KMS-11 (cell line): ENCODE data around the gene ACOT2.
"Not testable (repeated sequence)": the region's sequence is repeated elsewhere in the genome, so short reads cannot be mapped to it uniquely, and the experiment has no call there.

Experiments
- H2AFZ ChIP-seq: fragments of 200-600 bp; sonication (generic); 2 replicates; pipeline ENCODE4 v1.6.1; 2016; ENCODE audit warnings: antibody characterized with exemption, mixed run types, low read depth
- H3K27ac ChIP-seq: fragments of 200-600 bp; sonication (generic); 2 replicates; pipeline ENCODE4 v1.6.1; 2016; ENCODE audit warnings: mild to moderate bottlenecking, mixed run types
- H3K27me3 ChIP-seq: fragments of 200-600 bp; sonication (generic); 2 replicates; pipeline ENCODE4 v1.6.1; 2017; ENCODE audit warnings: mild to moderate bottlenecking, low read depth, mixed run types, moderate library complexity; ENCODE audit not compliant: insufficient read depth
- H3K36me3 ChIP-seq: fragments of 200-600 bp; sonication (generic); 2 replicates; pipeline ENCODE4 v1.6.1; 2017; ENCODE audit warnings: mild to moderate bottlenecking, mixed run types; ENCODE audit not compliant: insufficient read depth
- H3K4me1 ChIP-seq: fragments of 200-600 bp; sonication (generic); 2 replicates; pipeline ENCODE4 v1.6.1; 2016; ENCODE audit warnings: mild to moderate bottlenecking, low read depth, mixed run types; ENCODE audit not compliant: poor library complexity, severe bottlenecking
- H3K4me2 ChIP-seq: fragments of 200-600 bp; sonication (generic); 2 replicates; pipeline ENCODE4 v1.7.0; 2016; ENCODE audit warnings: mild to moderate bottlenecking, mixed run types
- H3K4me3 ChIP-seq: fragments of 200-600 bp; sonication (generic); IDR thresholded peaks from 2 replicates; pipeline ENCODE4 v1.6.1; 2017; ENCODE audit warnings: low read depth, low read length, mixed read lengths; ENCODE audit not compliant: insufficient read depth
- H3K79me2 ChIP-seq: fragments of 200-600 bp; sonication (generic); 2 replicates; pipeline ENCODE4 v1.6.1; 2016; ENCODE audit warnings: low read depth, mixed run types; ENCODE audit not compliant: insufficient read depth
- H3K9ac ChIP-seq: fragments of 200-600 bp; sonication (generic); 2 replicates; pipeline ENCODE4 v1.6.1; 2016; ENCODE audit warnings: mild to moderate bottlenecking, mixed run types
- H4K20me1 ChIP-seq: fragments of 200-600 bp; sonication (generic); 2 replicates; pipeline ENCODE4 v1.6.1; 2016; ENCODE audit warnings: mild to moderate bottlenecking, mixed run types; ENCODE audit not compliant: insufficient read depth
- CTCF ChIP-seq: fragments of 200-600 bp; sonication (generic); conservative IDR thresholded peaks from 2 replicates; pipeline ENCODE4 v1.6.1; 2017; ENCODE audit warnings: low read depth, mild to moderate bottlenecking, antibody characterized with exemption, low read length, moderate library complexity, mixed read lengths

ACOT2 gene

GRCh38 chr14:73569185-73569958 lies at the start of gene ACOT2:
Gene ACOT2 (plus strand): TSS chr14:73569213. CDS start chr14:73569241, 28 bp downstream.
- not testable (repeated sequence) for H3K79me2 ChIP-seq, H3K4me1 ChIP-seq, H4K20me1 ChIP-seq, H3K36me3 ChIP-seq, H3K27me3 ChIP-seq, H3K4me3 ChIP-seq
- peak within 1 kb of the TSS; percentile 45; the same call in 1 of the 2 replicates for H3K27ac ChIP-seq
- H3K9ac ChIP-seq = peak within 1 kb of the TSS; percentile 76
- H3K4me2 ChIP-seq = peak within 1 kb of the TSS; percentile 21; the same call in 1 of the 2 replicates
- H2AFZ ChIP-seq = peak within 1 kb of the TSS; percentile 49

DNA sequence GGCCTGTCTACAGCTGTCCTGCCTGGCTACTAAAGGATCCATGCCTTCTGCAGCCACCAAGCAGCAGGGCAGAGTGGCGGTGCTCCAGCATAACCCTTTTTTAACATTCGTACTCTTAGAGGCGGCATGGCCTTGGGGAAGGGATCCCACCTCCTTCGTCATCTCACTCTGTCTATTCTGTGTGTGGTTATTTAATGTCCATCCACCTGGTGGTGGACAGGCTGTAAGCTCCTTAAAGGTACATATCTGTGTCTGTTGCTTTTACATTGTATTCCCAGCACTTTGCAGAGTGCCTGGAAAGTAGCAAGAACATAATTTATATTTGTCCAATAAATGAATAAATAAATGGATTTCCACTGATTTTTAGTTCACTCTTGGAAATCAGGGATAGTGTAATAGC lies 47.8 kb upstream of the ACOT2 start:
- TF ChIP-seq CTCF = no peak
- H2AFZ ChIP-seq = no peak overlapping the region
- H3K79me2 ChIP-seq = no peaks in the 10 kb centered on the region
- H3K36me3 ChIP-seq = no peaks in the 10 kb centered on the region
- H3K27ac ChIP-seq = no peak overlapping the region
- H3K27me3 ChIP-seq = no peaks in the 10 kb centered on the region
- H3K9ac ChIP-seq = no peak overlapping the region
- no peak overlapping the region for H3K4me2 ChIP-seq
- H3K4me3 ChIP-seq = no peak overlapping the region
- H3K4me1 ChIP-seq = no peaks in the 10 kb centered on the region
- no peaks in the 10 kb centered on the region for H4K20me1 ChIP-seq

- no peaks in the 10 kb centered on the region for H3K79me2 ChIP-seq
- no peaks in the 10 kb centered on the region for H3K36me3 ChIP-seq
- no peak overlapping the region for H3K4me2 ChIP-seq
These were observed 44.5 kb upstream of the ACOT2 start for GRCh38 chr14:73524493-73524892.

GRCh38 chr14:73526036-73526984 lies 42.7 kb upstream of the ACOT2 start:
- Histone ChIP-seq H3K27me3 (no peaks in the 10 kb centered on the region), H3K4me1 (no peaks in the 10 kb centered on the region), H4K20me1 (no peaks in the 10 kb centered on the region), H3K9ac (no peak overlapping the region), H3K4me2 (no peak overlapping the region), H3K79me2 (no peaks in the 10 kb centered on the region), H2AFZ (no peak overlapping the region), H3K36me3 (no peaks in the 10 kb centered on the region), H3K4me3 (no peak overlapping the region), H3K27ac (no peak overlapping the region)
- TF ChIP-seq CTCF = no peak

More at GRCh38 chr14:73524493-73524892, 44.5 kb upstream of the ACOT2 start:
- no peaks in the 10 kb centered on the region for H4K20me1 ChIP-seq
- no peak overlapping the region for H3K4me3 ChIP-seq
- H3K27me3 ChIP-seq = no peaks in the 10 kb centered on the region
- H2AFZ ChIP-seq = no peak overlapping the region
- H3K27ac ChIP-seq = no peak overlapping the region
- H3K9ac ChIP-seq = no peak overlapping the region
- no peaks in the 10 kb centered on the region for H3K4me1 ChIP-seq
- TF ChIP-seq CTCF = no peak

DNA sequence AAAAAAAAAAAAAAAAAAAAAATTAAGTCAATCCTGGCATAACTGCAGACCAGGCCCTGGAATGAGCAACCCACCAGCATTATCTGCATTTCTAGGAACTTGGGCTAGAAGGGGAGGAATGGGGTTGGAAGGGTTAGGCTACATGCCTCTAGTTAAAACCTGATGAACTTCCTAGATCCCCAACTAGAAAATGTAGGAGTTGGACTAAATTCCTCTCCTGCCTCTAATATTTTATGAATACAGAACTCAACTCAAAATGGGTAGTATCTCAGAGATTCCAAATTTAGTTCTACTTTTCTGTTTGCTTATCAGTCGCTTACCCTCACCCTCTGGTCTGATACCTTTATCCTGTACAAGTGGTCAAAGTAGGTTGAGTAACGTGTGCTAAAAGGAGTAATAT lies 39.7 kb upstream of the ACOT2 start:
- not testable (repeated sequence) for H3K9ac ChIP-seq, H3K27ac ChIP-seq, H3K36me3 ChIP-seq, H3K4me1 ChIP-seq, H3K4me2 ChIP-seq, H4K20me1 ChIP-seq, H2AFZ ChIP-seq, H3K4me3 ChIP-seq, H3K79me2 ChIP-seq, H3K27me3 ChIP-seq

DNA sequence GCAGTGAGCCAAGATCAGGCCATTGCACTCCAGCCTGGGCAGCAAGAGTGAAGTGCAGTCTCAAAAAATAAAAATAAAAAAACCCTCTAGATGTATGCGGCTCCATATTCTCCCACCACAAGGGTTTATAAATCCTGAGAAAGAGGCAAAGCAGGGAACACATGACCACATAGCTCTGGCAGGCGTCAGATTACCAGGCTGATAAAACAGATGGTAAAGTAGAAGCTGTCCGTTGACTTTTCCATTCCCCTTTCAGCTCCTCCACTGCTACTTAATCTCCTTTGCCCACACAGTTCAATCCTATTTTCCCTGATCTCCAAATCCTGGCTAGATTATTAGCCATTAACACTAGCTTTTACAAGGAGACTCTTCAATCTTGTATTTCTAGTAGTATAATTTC lies 37.0 kb upstream of the ACOT2 start:
- not testable (repeated sequence) for H3K4me2 ChIP-seq, H3K9ac ChIP-seq, H3K27ac ChIP-seq, H2AFZ ChIP-seq, H3K79me2 ChIP-seq, H3K27me3 ChIP-seq, H3K4me3 ChIP-seq, H4K20me1 ChIP-seq, H3K36me3 ChIP-seq, H3K4me1 ChIP-seq

DNA sequence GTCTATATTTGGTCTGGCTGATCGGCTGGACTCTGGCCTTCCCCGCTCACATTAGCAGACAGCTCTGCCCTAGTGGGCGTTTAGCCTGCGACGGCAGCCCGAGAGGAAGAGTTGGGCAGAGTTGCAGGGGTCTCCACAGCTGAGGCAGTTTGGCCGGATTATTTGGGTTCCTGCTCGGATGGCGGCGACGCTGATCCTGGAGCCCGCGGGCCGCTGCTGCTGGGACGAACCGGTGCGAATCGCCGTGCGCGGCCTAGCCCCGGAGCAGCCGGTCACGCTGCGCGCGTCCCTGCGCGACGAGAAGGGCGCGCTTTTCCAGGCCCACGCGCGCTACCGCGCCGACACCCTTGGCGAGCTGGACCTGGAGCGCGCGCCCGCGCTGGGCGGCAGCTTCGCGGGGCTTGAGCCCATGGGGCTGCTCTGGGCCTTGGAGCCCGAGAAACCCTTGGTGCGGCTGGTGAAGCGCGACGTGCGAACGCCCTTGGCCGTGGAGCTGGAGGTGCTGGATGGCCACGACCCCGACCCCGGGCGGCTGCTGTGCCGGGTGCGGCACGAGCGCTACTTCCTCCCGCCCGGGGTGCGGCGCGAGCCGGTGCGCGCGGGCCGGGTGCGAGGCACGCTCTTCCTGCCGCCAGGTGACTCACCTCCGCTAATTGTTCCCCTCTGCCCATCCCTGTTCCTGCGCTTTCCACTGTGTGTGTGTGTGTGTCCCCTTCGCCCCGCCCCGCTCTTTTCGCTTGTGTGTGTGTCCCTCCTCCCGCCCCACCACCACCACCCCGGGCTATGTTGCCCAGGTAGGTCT lies 31.6 kb upstream of the ACOT2 start:
- not testable (repeated sequence) for H3K4me1 ChIP-seq, H3K27ac ChIP-seq, H3K4me3 ChIP-seq

More for the DNA sequence above, 31.6 kb upstream of the ACOT2 start:
- not testable (repeated sequence) for H3K27me3 ChIP-seq, H2AFZ ChIP-seq, H4K20me1 ChIP-seq, H3K4me2 ChIP-seq, H3K9ac ChIP-seq, H3K79me2 ChIP-seq, H3K36me3 ChIP-seq
